KMS-11 (cell line): Measurements from ENCODE around the gene AOPEP.

Source experiments
- H2AFZ ChIP-seq: fragments of 200-600 bp; sonication (generic); 2 replicates; pipeline ENCODE4 v1.6.1; 2016; ENCODE audit warnings: antibody characterized with exemption, mixed run types, low read depth
- H3K27ac ChIP-seq: fragments of 200-600 bp; sonication (generic); 2 replicates; pipeline ENCODE4 v1.6.1; 2016; ENCODE audit warnings: mild to moderate bottlenecking, mixed run types
- H3K27me3 ChIP-seq: fragments of 200-600 bp; sonication (generic); 2 replicates; pipeline ENCODE4 v1.6.1; 2017; ENCODE audit warnings: mild to moderate bottlenecking, low read depth, mixed run types, moderate library complexity; ENCODE audit not compliant: insufficient read depth
- H3K36me3 ChIP-seq: fragments of 200-600 bp; sonication (generic); 2 replicates; pipeline ENCODE4 v1.6.1; 2017; ENCODE audit warnings: mild to moderate bottlenecking, mixed run types; ENCODE audit not compliant: insufficient read depth
- H3K4me1 ChIP-seq: fragments of 200-600 bp; sonication (generic); 2 replicates; pipeline ENCODE4 v1.6.1; 2016; ENCODE audit warnings: mild to moderate bottlenecking, low read depth, mixed run types; ENCODE audit not compliant: poor library complexity, severe bottlenecking
- H3K4me2 ChIP-seq: fragments of 200-600 bp; sonication (generic); 2 replicates; pipeline ENCODE4 v1.7.0; 2016; ENCODE audit warnings: mild to moderate bottlenecking, mixed run types
- H3K4me3 ChIP-seq: fragments of 200-600 bp; sonication (generic); IDR thresholded peaks from 2 replicates; pipeline ENCODE4 v1.6.1; 2017; ENCODE audit warnings: low read depth, low read length, mixed read lengths; ENCODE audit not compliant: insufficient read depth
- H3K79me2 ChIP-seq: fragments of 200-600 bp; sonication (generic); 2 replicates; pipeline ENCODE4 v1.6.1; 2016; ENCODE audit warnings: low read depth, mixed run types; ENCODE audit not compliant: insufficient read depth
- H3K9ac ChIP-seq: fragments of 200-600 bp; sonication (generic); 2 replicates; pipeline ENCODE4 v1.6.1; 2016; ENCODE audit warnings: mild to moderate bottlenecking, mixed run types
- H4K20me1 ChIP-seq: fragments of 200-600 bp; sonication (generic); 2 replicates; pipeline ENCODE4 v1.6.1; 2016; ENCODE audit warnings: mild to moderate bottlenecking, mixed run types; ENCODE audit not compliant: insufficient read depth
- CTCF ChIP-seq: fragments of 200-600 bp; sonication (generic); conservative IDR thresholded peaks from 2 replicates; pipeline ENCODE4 v1.6.1; 2017; ENCODE audit warnings: low read depth, mild to moderate bottlenecking, antibody characterized with exemption, low read length, moderate library complexity, mixed read lengths

The AOPEP gene

GRCh38 chr9:95071925-95072324 lies 345.4 kb downstream of the AOPEP start:
- Histone ChIP-seq H3K36me3 (no peaks in the 10 kb centered on the region), H3K27me3 (no peaks in the 10 kb centered on the region), H3K4me1 (no peaks in the 10 kb centered on the region), H3K4me3 (no peak overlapping the region), H3K4me2 (no peak overlapping the region), H3K9ac (no peak overlapping the region), H3K79me2 (no peaks in the 10 kb centered on the region), H4K20me1 (no peaks in the 10 kb centered on the region), H2AFZ (no peak overlapping the region), H3K27ac (no peak overlapping the region)
- TF ChIP-seq CTCF = no peak

- Histone ChIP-seq H3K27me3 (no peaks in the 10 kb centered on the region), H3K4me2 (no peak overlapping the region), H4K20me1 (no peaks in the 10 kb centered on the region), H3K4me3 (no peak overlapping the region), H3K36me3 (no peaks in the 10 kb centered on the region), H3K4me1 (no peaks in the 10 kb centered on the region), H2AFZ (no peak overlapping the region), H3K27ac (no peak overlapping the region), H3K9ac (no peak overlapping the region), H3K79me2 (no peaks in the 10 kb centered on the region)
- no peak for TF ChIP-seq CTCF
Observed at GRCh38 chr9:95073042-95073607, 346.6 kb downstream of the AOPEP start.

GRCh38 chr9:95073918-95074317 lies 347.4 kb downstream of the AOPEP start:
- TF ChIP-seq CTCF = no peak
- Histone ChIP-seq H3K4me1 (no peaks in the 10 kb centered on the region), H3K36me3 (no peaks in the 10 kb centered on the region)

GRCh38 chr9:95074632-95075031 lies 348.1 kb downstream of the AOPEP start:
- H4K20me1 ChIP-seq = no peaks in the 10 kb centered on the region
- H3K27me3 ChIP-seq = no peaks in the 10 kb centered on the region
- H3K9ac ChIP-seq = no peak overlapping the region
- no peak overlapping the region for H3K4me3 ChIP-seq
- no peak for TF ChIP-seq CTCF
- H3K79me2 ChIP-seq = no peaks in the 10 kb centered on the region
- no peaks in the 10 kb centered on the region for H3K4me1 ChIP-seq
- H3K36me3 ChIP-seq = no peaks in the 10 kb centered on the region
- no peak overlapping the region for H3K4me2 ChIP-seq
- no peak overlapping the region for H3K27ac ChIP-seq
- H2AFZ ChIP-seq = no peak overlapping the region

More at GRCh38 chr9:95073918-95074317, 347.4 kb downstream of the AOPEP start:
- H3K27ac ChIP-seq = no peak overlapping the region
- no peaks in the 10 kb centered on the region for H3K27me3 ChIP-seq
- H4K20me1 ChIP-seq = no peaks in the 10 kb centered on the region
- H2AFZ ChIP-seq = no peak overlapping the region
- no peak overlapping the region for H3K4me2 ChIP-seq
- no peak overlapping the region for H3K9ac ChIP-seq
- H3K79me2 ChIP-seq = no peaks in the 10 kb centered on the region
- H3K4me3 ChIP-seq = no peak overlapping the region
